GM12878 (cell line): ENCODE measurements around the gene MCM8. TPM values are rescaled to one million over a fixed set of nuclear protein-coding genes. Genes with fewer than 3 reads are reported as not detected.

ENCODE experiments used
- CHD2 ChIP-seq: IDR thresholded peaks from 2 replicates; pipeline ENCODE4 v1.6.1; 2011; ENCODE audit warnings: low read depth, low read length, improper control_type of control experiment, borderline replicate concordance
- GABPA ChIP-seq: IDR thresholded peaks from 2 replicates; pipeline ENCODE4 v1.6.1; 2014; ENCODE audit warnings: antibody characterized with exemption, low read depth, mild to moderate bottlenecking, inconsistent platforms
- IKZF1 ChIP-seq: fragments of 450-650 bp; conservative IDR thresholded peaks from 2 replicates; pipeline ENCODE4 v1.6.1; 2017; ENCODE audit warnings: antibody characterized with exemption, mild to moderate bottlenecking
- MLLT1 ChIP-seq: fragments of 450-650 bp; IDR thresholded peaks from 2 replicates; pipeline ENCODE4 v1.6.1; 2016; ENCODE audit warnings: mild to moderate bottlenecking
- REST ChIP-seq: IDR thresholded peaks from 2 replicates; pipeline ENCODE4 v1.6.1; 2012; ENCODE audit warnings: mild to moderate bottlenecking, low read depth, low read length
- RUNX3 ChIP-seq: IDR thresholded peaks from 2 replicates; pipeline ENCODE4 v1.6.1; 2012; ENCODE audit warnings: low read length, inconsistent platforms
- SIN3A ChIP-seq: IDR thresholded peaks from 2 replicates; pipeline ENCODE4 v1.6.1; 2012; ENCODE audit warnings: low read depth, low read length, improper control_type of control experiment
- SRF ChIP-seq, 2 experiments: IDR thresholded peaks; 2 replicates each; pipeline ENCODE4 v1.6.1; 2011; ENCODE audit warnings: low read depth in 2 of 2, low read length in 2 of 2, mild to moderate bottlenecking in 1 of 2, moderate library complexity in 1 of 2
- STAT1 ChIP-seq: fragments of 450-650 bp; conservative IDR thresholded peaks from 2 replicates; pipeline ENCODE4 v1.6.1; 2014; ENCODE audit warnings: antibody characterized with exemption, mild to moderate bottlenecking
- YY1 ChIP-seq: IDR thresholded peaks from 2 replicates; pipeline ENCODE4 v1.6.1; 2011; ENCODE audit warnings: low read depth, mild to moderate bottlenecking, low read length
- ZBTB11 ChIP-seq: fragments of 450-650 bp; formaldehyde crosslinking; IDR thresholded peaks from 2 replicates; pipeline ENCODE4 v1.5.0; 2022; ENCODE audit warnings: mild to moderate bottlenecking, missing genetic modification characterization
- polyA plus RNA-seq, 11 experiments: library from polyadenylated mRNA; depleted of rRNA in 4 of 11; unstranded in 6 of 11; stranded (reverse) in 5 of 11; fragments of >200 nt; fragmentation: Nextera tagmentation in 4 of 11; fragmentation: Illumina TruSeq in 1 of 11; extraction: Ambion mirVana in 4 of 11; extraction: Trizol in 1 of 11; gene quantifications; 1 replicate in 1 of 11; 2 replicates in 10 of 11; pipeline versions ENCODE4 v1.2.1 to v1.2.3, GENCODE V29; 2011 to 2016; ENCODE audit warnings: inconsistent platforms in 2 of 11, missing spikeins in 2 of 11, low read depth in 1 of 11
- total RNA-seq, 4 experiments: library from RNA; depleted of rRNA in 3 of 4; stranded (reverse); fragments of >200 nt in 3 of 4; fragmentation: Illumina TruSeq in 1 of 4; extraction: Trizol in 1 of 4; gene quantifications; 2 replicates each; pipeline versions ENCODE4 v1.2.1 to v1.2.3, GENCODE V29; 2013 to 2021

The MCM8 gene
- total and polyA plus RNA-seq, 10 of the 15 experiments (the other 5 are each of a cell fraction or from before 2014, with no cell fraction given): 3.2 to 28.2 (median 16.0) TPM

- TF ChIP-seq ZBTB11 (CRISPR knock-in tag) (no peak), IKZF1 (peak; percentile 90), SIN3A (peak; percentile 97), YY1 (0 out of 2 replicates have a peak, but pooled peaks have one; percentile 31), MLLT1 (0 out of 2 replicates have a peak, but pooled peaks have one; percentile 35), REST (no peak; the same call in 1 of the 2 replicates), RUNX3 (peak; percentile 87), GABPA (peak; percentile 93), STAT1 (no peak), CHD2 (peak; percentile 81), SRF (IDR thresholded peaks at IDR 0.05; ENCODE audit: low read depth in 2 of 2, low read length in 2 of 2) (peak; percentile 18 to 83; a peak in 2 of 4 replicates)
These were observed at the start of gene MCM8, which contains the start of gene TRMT6 (continued) for GRCh38 chr20:5950271-5951031.
